IMR-90 (cell line): Measurements from ENCODE around the gene TCF25. TPM values are rescaled to one million over a fixed set of nuclear protein-coding genes. Genes with fewer than 3 reads are reported as not detected.
"Not testable (repeated sequence)": the region's sequence is repeated elsewhere in the genome, so short reads cannot be mapped to it uniquely, and the experiment has no call there.

ENCODE experiments used
- ATAC-seq: fragments of 200-7000 bp; cut with Tn5 transposase; 2 replicates; pipeline ENCODE4 v1.9.1; 2020; ENCODE audit warnings: low read depth, mild to moderate bottlenecking, moderate library complexity
- BruUV-seq: library from RNA; stranded (reverse); fragments of 400-500 nt; replicated peaks from 2 replicates; lab custom pipeline; 2021; lab: Mats Ljungman, UMichigan
- CTCF ChIA-PET: fragments of 300-600 bp; formaldehyde crosslinking; extraction: SDS; loops from one replicate; lab custom pipeline; 2021; ENCODE audit warnings: antibody characterized with exemption; lab: Yijun Ruan, JAX
- POLR2A ChIA-PET: fragments of 300-600 bp; sonication (Branson Sonifier 250); formaldehyde crosslinking; loops from one replicate; lab custom pipeline; 2022; ENCODE audit warnings: antibody characterized with exemption; ENCODE audit not compliant: unreplicated experiment; lab: Charles Lee
- DNase-seq: peaks from one replicate; pipeline ENCODE4 v3.0.0; 2013
- H2AFZ ChIP-seq: replicated peaks from 2 replicates; pipeline ENCODE3; 2013; ENCODE audit warnings: low read length, mild to moderate bottlenecking; ENCODE audit not compliant: poor library complexity
- H2AK5ac ChIP-seq: 2 replicates; pipeline ENCODE4 v1.6.1; 2013; ENCODE audit warnings: low read depth, low read length, inconsistent platforms
- H2AK9ac ChIP-seq: replicated peaks from 2 replicates; pipeline ENCODE3; 2013; ENCODE audit warnings: mild to moderate bottlenecking, low read depth, low read length, moderate library complexity; ENCODE audit not compliant: poor library complexity
- H2BK120ac ChIP-seq: 2 replicates; pipeline ENCODE4 v1.6.1; 2013; ENCODE audit warnings: low read depth, low read length, inconsistent platforms
- H2BK15ac ChIP-seq: 3 replicates; pipeline ENCODE4 v1.6.1; 2013; ENCODE audit warnings: low read depth, low read length, inconsistent platforms
- H2BK20ac ChIP-seq: 2 replicates; pipeline ENCODE4 v1.6.1; 2013; ENCODE audit warnings: low read depth, mild to moderate bottlenecking, inconsistent platforms, low read length, moderate library complexity
- H2BK5ac ChIP-seq: 2 replicates; pipeline ENCODE4 v1.6.1; 2013; ENCODE audit warnings: mild to moderate bottlenecking, low read depth, low read length, inconsistent platforms; ENCODE audit not compliant: poor library complexity, severe bottlenecking
- H3K14ac ChIP-seq: replicated peaks from 2 replicates; pipeline ENCODE4 v1.6.1; 2013; ENCODE audit warnings: low read depth, low read length, inconsistent platforms
- H3K18ac ChIP-seq: 2 replicates; pipeline ENCODE4 v1.6.1; 2013; ENCODE audit warnings: low read depth, low read length, control low read depth
- H3K23ac ChIP-seq: 2 replicates; pipeline ENCODE4 v1.6.1; 2013; ENCODE audit warnings: low read depth, low read length, inconsistent platforms
- H3K27ac ChIP-seq: 2 replicates; pipeline ENCODE4 v1.5.1; 2013; ENCODE audit warnings: mild to moderate bottlenecking, control low read depth, low read length; ENCODE audit not compliant: insufficient read depth
- H3K27me3 ChIP-seq: 2 replicates; pipeline ENCODE4 v1.6.1; 2013; ENCODE audit warnings: low read length; ENCODE audit not compliant: control insufficient read depth, insufficient read depth
- H3K36me3 ChIP-seq: 2 replicates; pipeline ENCODE4 v1.6.1; 2013; ENCODE audit warnings: low read length, mixed read lengths; ENCODE audit not compliant: control insufficient read depth, insufficient read depth
- H3K4ac ChIP-seq: 2 replicates; pipeline ENCODE4 v1.6.1; 2013; ENCODE audit warnings: low read depth, low read length, inconsistent platforms
- H3K4me1 ChIP-seq: 2 replicates; pipeline ENCODE4 v1.6.1; 2013; ENCODE audit warnings: low read length, mixed read lengths; ENCODE audit not compliant: control insufficient read depth, insufficient read depth
- H3K4me2 ChIP-seq: 2 replicates; pipeline ENCODE4 v1.6.1; 2013; ENCODE audit warnings: low read depth, mild to moderate bottlenecking, control low read depth, low read length, moderate library complexity
- H3K4me3 ChIP-seq: 2 replicates; pipeline ENCODE4 v1.5.1; 2013; ENCODE audit warnings: low read depth, mild to moderate bottlenecking, control low read depth, low read length, moderate library complexity; ENCODE audit not compliant: insufficient read depth
- H3K56ac ChIP-seq: 2 replicates; pipeline ENCODE4 v1.6.1; 2013; ENCODE audit warnings: low read length, inconsistent platforms; ENCODE audit not compliant: insufficient read depth; ENCODE audit errors: extremely low read depth
- H3K79me1 ChIP-seq, 2 experiments: 2 replicates each; pipeline ENCODE4 v1.6.1; 2013; ENCODE audit warnings: low read length in 2 of 2, inconsistent platforms in 1 of 2, low read depth in 1 of 2
- H3K9ac ChIP-seq: 2 replicates; pipeline ENCODE4 v1.6.1; 2013; ENCODE audit warnings: low read depth, low read length, control low read depth
- H3K9me1 ChIP-seq: 2 replicates; pipeline ENCODE4 v1.6.1; 2013; ENCODE audit warnings: low read length, inconsistent platforms; ENCODE audit not compliant: insufficient read depth
- H3K9me3 ChIP-seq: 2 replicates; pipeline ENCODE4 v1.6.1; 2013; ENCODE audit warnings: low read length; ENCODE audit not compliant: control insufficient read depth, insufficient read depth
- H4K20me1 ChIP-seq: 2 replicates; pipeline ENCODE4 v1.6.1; 2013; ENCODE audit warnings: low read length, inconsistent platforms; ENCODE audit not compliant: insufficient read depth
- H4K5ac ChIP-seq: 2 replicates; pipeline ENCODE4 v1.6.1; 2013; ENCODE audit warnings: mild to moderate bottlenecking, low read depth, low read length, control low read depth
- H4K8ac ChIP-seq, 2 experiments: 2 replicates each; pipeline ENCODE4 v1.6.1; 2013; ENCODE audit warnings: low read depth in 2 of 2, low read length in 2 of 2, control low read depth in 1 of 2, inconsistent platforms in 1 of 2
- H4K91ac ChIP-seq: 2 replicates; pipeline ENCODE4 v1.6.1; 2013; ENCODE audit warnings: low read depth, low read length, inconsistent platforms; ENCODE audit not compliant: insufficient read depth
- MAZ ChIP-seq: IDR thresholded peaks from 2 replicates; pipeline ENCODE4 v1.6.1; 2012; ENCODE audit warnings: low read depth, mild to moderate bottlenecking, low read length, improper control_type of control experiment, moderate library complexity, borderline replicate concordance
- MXI1 ChIP-seq: IDR thresholded peaks from 2 replicates; pipeline ENCODE4 v1.6.1; 2012; ENCODE audit warnings: low read depth, mild to moderate bottlenecking, low read length, moderate library complexity, borderline replicate concordance
- RAD21 ChIP-seq: IDR thresholded peaks from 2 replicates; pipeline ENCODE4 v1.6.1; 2012; ENCODE audit warnings: low read length, improper control_type of control experiment
- WGBS, 2 experiments: methylation state at CpG; one replicate each; pipeline versions ENCODE4 v1.1.5 to v1.1.7; 2013; ENCODE audit warnings: missing lambda C conversion rate in 2 of 2; ENCODE audit not compliant: insufficient read length in 1 of 2; ENCODE audit errors: extremely low coverage in 2 of 2; 5-methylcytosine and 5-hydroxymethylcytosine counted together
- dilution Hi-C: fragments of 300-500 bp; cut with HindIII; formaldehyde crosslinking; loops from one replicate; pipeline ENCODE4 v1.14.3; 2018; ENCODE audit warnings: low sequenced_read_pairs; ENCODE audit not compliant: unreplicated experiment
- in situ Hi-C: fragments of 300-500 bp; cut with MboI; formaldehyde crosslinking; loops from 3 replicates; pipeline ENCODE4 v1.14.3; 2019; ENCODE audit warnings: low sequenced_read_pairs, inconsistent platforms, mixed read lengths
- intact Hi-C: fragments of 100-400 bp; cut with micrococcal nuclease; formaldehyde crosslinking; loops from 2 replicates; pipeline ENCODE4 v1.10.0; 2022
- polyA plus RNA-seq, 3 experiments: library from polyadenylated mRNA; depleted of rRNA; stranded (reverse); fragments of >200 nt; gene quantifications; 2 replicates each; pipeline ENCODE4 v1.2.3, GENCODE V29; 2012; ENCODE audit warnings: low replicate concordance in 1 of 3
- total RNA-seq: library from RNA; depleted of rRNA; stranded (reverse); fragments of >200 nt; gene quantifications from 2 replicates; pipeline ENCODE4 v1.2.3, GENCODE V29; 2012
- TF ChIP-seq, protein P1 (sequence below): fragments of 150-350 bp; IDR thresholded peaks from 2 replicates; pipeline ENCODE4 v1.6.1; 2017; ENCODE audit warnings: mild to moderate bottlenecking, antibody characterized with exemption, low read length, low read depth

Gene TCF25
- total and polyA plus RNA-seq, 2 of the 4 experiments (the other 2 are of a cell fraction): 127 to 184 TPM

- H3K9me3 ChIP-seq: no peaks in the 10 kb centered on the region
- CTCF ChIA-PET: interaction anchor here (0.7 kb wide), 1 partner anchor 74 kb away, joined by 3 read pairs; no protein-coding TSS in a partner anchor
- peak; percentile 73; the same call in 1 of the 2 replicates for TF ChIP-seq MAZ
- TF ChIP-seq MXI1: peak; percentile 82; the same call in 1 of the 2 replicates
- TF ChIP-seq, protein P1, sequence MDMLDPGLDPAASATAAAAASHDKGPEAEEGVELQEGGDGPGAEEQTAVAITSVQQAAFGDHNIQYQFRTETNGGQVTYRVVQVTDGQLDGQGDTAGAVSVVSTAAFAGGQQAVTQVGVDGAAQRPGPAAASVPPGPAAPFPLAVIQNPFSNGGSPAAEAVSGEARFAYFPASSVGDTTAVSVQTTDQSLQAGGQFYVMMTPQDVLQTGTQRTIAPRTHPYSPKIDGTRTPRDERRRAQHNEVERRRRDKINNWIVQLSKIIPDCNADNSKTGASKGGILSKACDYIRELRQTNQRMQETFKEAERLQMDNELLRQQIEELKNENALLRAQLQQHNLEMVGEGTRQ: peak; percentile 92
- TF ChIP-seq RAD21: no peak
Measured at GRCh38 chr16:89873972-89874689, 739 bp downstream of the TCF25 start.

DNA sequence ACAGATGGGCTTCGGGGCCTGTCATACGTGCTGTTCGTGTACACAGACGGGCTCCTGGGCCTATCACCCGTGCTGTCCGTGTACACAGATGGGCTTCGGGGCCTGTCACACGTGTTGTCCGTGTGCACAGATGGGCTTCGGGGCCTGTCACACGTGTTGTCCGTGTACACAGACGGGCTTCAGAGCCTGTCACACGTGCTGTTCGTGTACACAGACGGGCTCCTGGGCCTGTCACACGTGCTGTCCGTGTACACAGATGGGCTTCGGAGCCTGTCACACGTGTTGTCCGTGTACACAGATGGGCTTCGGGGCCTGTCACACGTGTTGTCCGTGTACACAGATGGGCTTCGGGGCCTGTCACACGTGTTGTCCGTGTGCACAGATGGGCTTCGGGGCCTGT is 5.7 kb downstream of the TCF25 start:
- H2BK5ac ChIP-seq, DNase-seq, CTCF ChIA-PET, ATAC-seq, H4K5ac ChIP-seq, H4K8ac ChIP-seq, dilution Hi-C loops, POLR2A ChIA-PET, H2BK20ac ChIP-seq, intact Hi-C loops, H3K27ac ChIP-seq, H2BK15ac ChIP-seq, H2BK120ac ChIP-seq, H3K27me3 ChIP-seq, H2AFZ ChIP-seq, H3K4me1 ChIP-seq, H3K14ac ChIP-seq, in situ Hi-C loops, H3K56ac ChIP-seq, BruUV-seq, H3K23ac ChIP-seq, H4K91ac ChIP-seq, H3K18ac ChIP-seq, H3K9ac ChIP-seq, H3K9me3 ChIP-seq, H2AK5ac ChIP-seq, H2AK9ac ChIP-seq, H3K4me3 ChIP-seq, H3K4me2 ChIP-seq, H3K4ac ChIP-seq: not testable (repeated sequence)
- WGBS, 2 experiments: 97% methylated on average over 19 of the region's 28 CpGs; no CpG with 5 or more reads in 1 of the 2 experiments
- Histone ChIP-seq H4K20me1 (peaks cover 94% of the 10 kb centered on the region), H3K79me1 (peaks cover 32 to 73% of the 10 kb centered on the region in 2 experiments), H3K9me1 (peaks cover 12% of the 10 kb centered on the region; the same call in 1 of the 2 replicates), H3K36me3 (peaks cover 44% of the 10 kb centered on the region)

More at GRCh38 chr16:89873972-89874689, 739 bp downstream of the TCF25 start:
- intact Hi-C loops: no loop called here
- H2AK9ac ChIP-seq: peak overlapping the region; percentile 89
- H3K79me1 ChIP-seq: peaks cover 11 to 52% of the 10 kb centered on the region in 2 experiments
- H4K8ac ChIP-seq: peak overlapping the region; percentile 59 to 100; a peak in 2 of 4 replicates
- peaks cover 50% of the 10 kb centered on the region for H4K20me1 ChIP-seq
- H3K27me3 ChIP-seq: no peaks in the 10 kb centered on the region
- H3K4me3 ChIP-seq: peak overlapping the region; percentile 96
- H4K5ac ChIP-seq: no peak overlapping the region
- peak overlapping the region; percentile 84 for H2AFZ ChIP-seq
- WGBS, 2 experiments: 0% methylated on average over 22 of the region's 61 CpGs; no CpG with 5 or more reads in 1 of the 2 experiments
- no TSS peak for BruUV-seq
- H3K9ac ChIP-seq: peak overlapping the region; percentile 99
- peak overlapping the region; percentile 93 for H3K23ac ChIP-seq
- H3K14ac ChIP-seq: peak overlapping the region; percentile 94
- H3K9me1 ChIP-seq: peaks cover 4% of the 10 kb centered on the region; the same call in 1 of the 2 replicates
- no peak overlapping the region for H2BK120ac ChIP-seq
- H2AK5ac ChIP-seq: peak overlapping the region; percentile 89
- peak overlapping the region; percentile 74; the same call in 1 of the 2 replicates for H3K4ac ChIP-seq
- DNase-seq (peak; percentile 95), ATAC-seq (peak; percentile 91)
- no peak overlapping the region for H3K18ac ChIP-seq
- dilution Hi-C loops: no loop called here
- H2BK5ac ChIP-seq: peak overlapping the region; percentile 98
- in situ Hi-C loops: no loop called here
- H3K56ac ChIP-seq: peak overlapping the region; percentile 50
- no peak overlapping the region for H2BK15ac ChIP-seq
- peaks cover 9% of the 10 kb centered on the region for H3K4me1 ChIP-seq
- peak overlapping the region; percentile 98 for H3K27ac ChIP-seq
- H4K91ac ChIP-seq: peak overlapping the region; percentile 63; the same call in 1 of the 2 replicates
- POLR2A ChIA-PET: no interaction called here
- peak overlapping the region; percentile 68 for H3K4me2 ChIP-seq
- H2BK20ac ChIP-seq: no peak overlapping the region
- H3K36me3 ChIP-seq: peaks cover 21% of the 10 kb centered on the region
